Stimulated activated CD8-positive, alpha-beta memory T cell treated with anti-CD3 and anti-CD28 coated beads, Interleukin-15, amount 100 ng/mL, for 4 hours (primary cell): ENCODE results near the gene ARHGAP4.

Experiments
- DNase-seq, 2 donors: peaks; one replicate each; pipeline ENCODE4 v3.0.0-alpha.2; 2020; ENCODE audit warnings: low read depth in 2 of 2

ARHGAP4 gene

DNA sequence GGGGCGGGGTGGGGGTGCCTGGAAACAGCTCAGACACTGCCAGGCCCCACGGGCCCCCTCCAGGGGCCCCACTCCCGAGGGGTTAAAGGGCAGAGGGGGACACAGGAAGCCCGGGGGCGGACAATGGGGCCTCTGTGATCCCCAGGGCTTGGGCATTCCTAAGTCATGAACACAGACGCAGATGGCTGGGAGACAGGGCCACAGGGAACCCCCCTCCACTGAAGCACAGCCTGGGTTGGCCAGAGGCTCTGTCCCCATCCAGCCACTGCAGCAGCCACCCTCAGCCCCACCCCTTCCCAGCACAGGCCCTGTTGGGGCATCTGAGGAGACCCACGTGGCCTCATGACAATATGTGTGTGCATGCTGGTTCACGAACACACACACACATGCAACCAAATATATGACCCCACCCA, 44.0 kb downstream of the ARHGAP4 start:
- no peak for DNase-seq

DNA sequence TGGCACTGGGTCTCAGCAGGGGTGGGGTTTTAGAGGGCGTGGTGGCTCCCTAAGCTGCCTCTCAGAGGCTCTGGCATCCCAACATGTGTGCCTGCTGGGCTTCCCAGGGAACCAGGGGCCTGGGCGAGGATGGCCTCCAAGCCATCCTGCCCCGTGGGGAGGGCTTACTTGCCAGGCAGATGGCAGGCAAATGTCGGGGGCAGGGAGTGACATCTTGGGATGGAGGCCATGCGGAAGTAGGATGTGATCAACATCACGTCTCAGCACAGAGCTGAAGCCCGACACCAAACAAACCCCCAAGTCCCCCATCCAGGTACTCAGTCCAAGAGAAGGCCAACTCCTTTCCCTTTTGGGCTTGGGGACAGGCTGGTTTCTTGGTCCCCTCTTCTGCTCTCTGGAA, 44.8 kb downstream of the ARHGAP4 start:
- DNase-seq: no peak

DNA sequence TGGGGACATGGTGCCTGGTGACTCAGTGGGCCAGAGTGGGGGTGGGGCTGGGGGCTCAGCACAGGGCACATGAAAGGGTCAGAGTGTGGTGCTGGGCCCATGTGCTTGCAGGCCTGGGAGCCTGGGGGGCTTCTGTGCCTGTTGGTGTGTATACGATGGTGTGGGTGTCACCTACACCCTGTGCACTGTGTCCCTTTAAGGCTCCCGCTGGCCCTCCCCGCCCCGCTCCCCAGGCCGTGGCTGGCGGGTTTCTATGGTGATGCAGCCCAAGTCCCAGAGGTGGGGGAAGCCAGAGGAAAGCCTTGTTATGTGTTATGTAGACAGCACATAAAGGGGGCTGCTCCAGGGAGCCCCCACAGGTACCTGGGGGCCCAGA, 45.6 kb downstream of the ARHGAP4 start:
- no peak for DNase-seq

DNA sequence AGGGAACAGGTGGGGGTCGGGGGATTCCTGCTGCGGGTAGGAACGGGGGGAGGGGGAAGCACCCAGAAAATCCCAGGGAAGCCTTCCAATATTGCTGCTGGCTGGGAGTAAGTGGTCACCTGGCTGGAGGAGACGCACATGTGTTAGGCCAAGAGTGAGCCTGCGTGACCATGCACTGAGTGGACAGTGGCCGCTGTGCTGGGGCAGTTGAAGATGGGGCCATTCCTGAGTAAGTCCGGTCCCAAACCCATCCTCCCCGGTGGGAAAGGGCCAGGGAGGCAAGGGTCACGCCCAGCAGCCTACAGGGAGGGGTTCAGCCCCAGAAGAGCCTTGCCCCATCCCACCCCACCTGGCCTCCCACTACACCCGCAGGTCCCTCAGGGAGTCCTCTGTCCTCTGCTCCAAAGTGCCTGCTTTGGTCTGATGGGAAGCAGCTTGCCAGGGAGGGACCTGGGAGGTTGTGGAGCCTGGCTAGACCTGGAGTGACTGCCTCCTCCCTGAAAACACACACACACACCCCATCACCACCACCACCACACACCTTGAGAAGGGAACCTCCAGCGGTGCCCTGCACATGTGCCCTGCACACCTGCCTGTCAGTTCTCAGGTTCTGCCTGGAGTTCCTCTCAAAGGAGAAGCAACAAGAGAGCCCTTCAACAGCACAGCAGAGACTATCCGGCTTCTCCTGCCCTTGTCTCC, 46.2 kb downstream of the ARHGAP4 start:
- DNase-seq: no peak

DNA sequence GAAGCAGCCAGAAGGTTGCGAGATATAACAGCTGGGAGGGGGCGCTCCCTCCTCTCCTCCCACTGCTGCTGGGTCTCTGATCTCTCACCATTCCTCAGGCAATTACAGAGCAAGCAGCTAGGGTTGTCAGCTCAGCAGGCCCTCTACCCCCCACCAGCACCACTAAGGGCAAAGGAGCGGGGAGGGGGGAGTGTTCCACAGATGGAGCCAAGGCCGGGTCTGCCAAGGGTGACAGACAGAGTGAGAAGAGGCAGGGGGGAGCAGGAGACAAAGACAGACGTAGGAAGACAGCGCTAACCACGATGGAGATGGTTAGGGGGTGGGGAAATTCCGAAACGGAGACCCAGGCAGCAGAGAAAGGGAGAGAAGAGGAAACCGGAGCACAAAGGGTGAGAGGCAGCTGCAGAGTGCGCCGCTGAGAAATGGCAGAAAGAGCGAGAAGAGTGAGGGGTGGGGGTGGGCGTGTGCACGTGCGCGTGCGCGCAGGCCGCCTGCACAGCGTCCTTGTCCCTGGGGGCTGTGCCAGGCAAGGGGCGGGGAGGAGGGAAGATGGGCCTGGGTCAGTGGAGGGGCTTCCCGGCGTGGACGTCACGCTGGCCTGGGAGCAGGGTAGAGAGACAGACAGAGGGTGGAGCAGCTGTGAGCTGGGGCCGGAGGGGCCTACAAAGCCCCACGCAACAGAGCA, 47.0 kb downstream of the ARHGAP4 start:
- no peak for DNase-seq

DNA sequence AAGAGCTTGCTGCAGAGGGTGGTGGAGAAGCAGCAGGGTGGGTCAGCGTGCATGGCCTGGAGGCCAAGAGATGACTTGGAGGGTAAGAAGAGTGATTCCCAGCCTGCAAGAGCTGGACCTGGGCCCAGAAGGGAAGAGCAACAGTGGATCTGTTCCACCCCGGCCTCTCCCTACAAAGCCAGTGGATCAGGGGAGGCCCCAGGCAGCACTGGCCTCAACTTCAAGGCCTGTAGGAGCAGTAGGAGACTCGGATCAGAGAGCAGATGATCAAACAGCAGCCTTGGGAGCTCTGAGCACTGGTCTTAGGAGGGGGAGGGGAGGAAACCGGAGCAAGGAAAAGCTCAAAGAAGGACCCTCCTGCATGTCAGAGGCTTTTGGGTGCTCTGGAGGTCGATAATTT, 47.7 kb downstream of the ARHGAP4 start:
- DNase-seq: no peak

DNA sequence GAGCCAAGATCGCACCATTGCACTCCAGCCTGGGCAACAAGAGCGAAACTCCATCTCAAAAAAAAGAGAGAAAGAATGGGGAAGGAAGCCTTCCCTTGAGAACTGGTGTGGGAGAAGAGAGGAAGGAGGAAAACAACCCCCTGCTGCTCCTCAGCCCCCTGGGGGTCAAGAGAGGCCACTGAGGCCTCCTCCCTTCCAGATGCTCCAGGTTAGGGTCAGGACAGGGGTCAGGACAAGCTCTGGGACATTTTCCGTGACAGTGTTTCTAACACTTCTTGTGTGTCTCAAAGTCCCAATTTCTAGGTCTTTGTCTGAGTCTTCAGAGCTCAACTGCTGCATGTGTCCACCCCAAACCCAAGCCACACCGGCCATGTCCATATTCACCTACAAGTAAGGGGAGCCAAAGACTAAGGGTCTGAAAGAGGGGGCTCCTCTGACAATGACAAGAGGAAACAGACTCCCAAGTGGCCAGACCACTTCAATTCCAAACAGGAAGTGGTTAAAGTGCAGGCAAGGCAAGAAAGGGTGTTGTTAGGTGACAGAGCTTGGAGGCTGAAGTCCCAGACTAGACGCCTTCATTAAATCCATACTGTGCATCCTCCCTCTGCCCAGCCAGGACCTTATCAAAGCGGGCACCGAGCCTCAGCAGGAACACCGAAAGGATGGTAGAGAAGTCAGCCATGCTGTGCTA, 48.3 kb downstream of the ARHGAP4 start:
- no peak for DNase-seq

DNA sequence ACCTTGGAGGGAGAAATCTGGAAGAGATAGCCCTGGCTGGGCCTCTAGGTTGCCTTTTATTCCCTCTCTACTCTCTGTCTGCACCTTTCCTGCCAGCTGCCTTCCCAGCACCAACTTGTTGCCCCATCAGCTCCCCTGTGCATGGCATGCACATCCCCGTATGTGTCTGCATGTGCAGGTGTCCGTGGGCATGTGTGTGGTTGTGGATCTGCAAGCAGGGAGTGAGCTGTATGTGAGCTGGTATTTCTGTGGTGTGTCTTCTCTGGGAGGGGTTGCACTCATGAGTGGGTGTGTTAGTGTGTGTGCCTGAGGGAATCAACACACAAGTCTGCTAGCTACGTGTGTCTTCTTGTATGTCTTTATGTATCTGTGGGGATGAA, 50.0 kb downstream of the ARHGAP4 start:
- DNase-seq: no peak

DNA sequence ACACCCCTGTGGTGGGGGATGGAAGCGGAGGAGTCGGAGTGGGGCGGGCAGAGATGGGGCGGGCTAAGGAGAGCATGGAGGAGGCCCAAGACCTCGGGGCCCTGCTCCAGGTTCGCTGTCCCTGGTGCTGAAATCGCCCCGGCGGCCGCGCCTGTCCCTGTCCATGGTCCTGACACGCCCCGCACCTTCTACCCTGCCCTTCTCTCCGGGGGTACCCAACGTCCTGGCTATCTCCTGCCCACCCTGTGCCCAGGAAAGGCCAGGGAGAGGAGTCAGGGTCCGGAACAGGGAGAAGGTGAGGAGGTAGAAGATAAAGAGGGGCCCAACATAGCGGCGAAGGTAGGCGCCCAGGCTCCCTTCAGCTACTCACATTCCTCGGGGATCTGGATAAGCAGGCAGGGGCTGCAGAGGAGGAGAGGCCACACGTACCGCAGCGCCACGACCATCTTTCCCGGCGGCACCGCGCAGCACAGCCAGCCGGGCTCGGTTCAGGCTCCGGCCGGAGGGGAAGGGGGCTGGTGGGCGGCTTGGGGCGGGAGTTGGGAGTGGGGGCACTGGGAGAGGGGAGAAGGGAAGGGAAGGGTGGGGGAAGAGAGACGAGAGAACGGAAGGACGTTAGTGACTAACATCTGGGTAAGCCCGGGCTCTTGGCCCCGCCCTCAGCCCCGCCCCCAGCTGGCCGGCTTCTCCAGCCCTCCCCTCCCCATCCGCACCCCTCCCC, 50.5 kb downstream of the ARHGAP4 start:
- DNase-seq: peak in 1 of 2 donors; percentile 13

DNA sequence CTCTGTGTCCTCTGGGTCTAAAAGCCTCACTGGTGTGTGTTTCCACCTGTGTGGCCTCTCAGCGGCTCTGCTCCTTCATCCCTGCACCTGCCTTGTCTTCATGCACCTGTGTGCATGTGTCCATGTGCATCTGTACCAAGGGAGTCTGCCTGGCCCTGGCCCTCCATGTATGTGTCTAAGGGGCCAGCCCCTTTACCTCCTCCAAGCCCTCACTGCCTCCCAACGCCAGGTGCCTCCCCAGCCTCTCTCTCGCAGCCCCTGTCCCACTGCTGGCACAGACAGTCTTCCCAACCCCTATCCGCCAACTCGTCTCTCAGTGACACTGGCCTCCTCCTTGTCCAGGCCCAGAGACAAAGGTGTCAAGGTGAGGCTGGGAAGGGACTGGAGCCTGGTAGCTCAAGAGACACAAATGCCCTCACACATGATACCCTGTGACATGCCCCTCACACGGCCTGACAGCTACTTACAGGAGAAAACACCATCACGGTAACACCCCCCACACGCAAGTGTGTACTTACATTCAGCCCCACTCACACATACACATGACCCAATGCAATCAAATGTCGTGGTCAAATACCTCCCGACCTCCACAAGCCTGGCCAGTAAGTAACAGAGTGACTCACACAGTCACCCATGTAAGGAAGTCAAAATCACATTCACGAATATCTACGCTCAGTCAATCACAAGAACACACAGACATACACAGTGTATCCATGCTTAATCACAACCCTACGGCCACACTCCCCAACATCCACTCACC, 51.5 kb downstream of the ARHGAP4 start:
- no peak for DNase-seq

DNA sequence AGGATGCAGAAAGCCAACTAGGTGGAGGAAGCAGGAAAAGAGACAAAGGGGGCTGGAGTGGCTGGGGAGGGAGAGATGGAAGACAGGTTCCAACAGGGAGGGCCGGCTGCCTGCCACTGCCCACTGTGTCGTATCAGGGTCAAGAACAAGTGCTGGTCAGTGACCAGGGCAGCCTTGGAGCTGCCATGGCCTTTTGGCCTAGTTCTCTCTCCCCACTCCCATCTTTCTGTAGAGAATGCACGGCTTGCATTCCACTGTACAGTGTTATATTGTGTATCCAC, 52.0 kb downstream of the ARHGAP4 start:
- DNase-seq: no peak

DNA sequence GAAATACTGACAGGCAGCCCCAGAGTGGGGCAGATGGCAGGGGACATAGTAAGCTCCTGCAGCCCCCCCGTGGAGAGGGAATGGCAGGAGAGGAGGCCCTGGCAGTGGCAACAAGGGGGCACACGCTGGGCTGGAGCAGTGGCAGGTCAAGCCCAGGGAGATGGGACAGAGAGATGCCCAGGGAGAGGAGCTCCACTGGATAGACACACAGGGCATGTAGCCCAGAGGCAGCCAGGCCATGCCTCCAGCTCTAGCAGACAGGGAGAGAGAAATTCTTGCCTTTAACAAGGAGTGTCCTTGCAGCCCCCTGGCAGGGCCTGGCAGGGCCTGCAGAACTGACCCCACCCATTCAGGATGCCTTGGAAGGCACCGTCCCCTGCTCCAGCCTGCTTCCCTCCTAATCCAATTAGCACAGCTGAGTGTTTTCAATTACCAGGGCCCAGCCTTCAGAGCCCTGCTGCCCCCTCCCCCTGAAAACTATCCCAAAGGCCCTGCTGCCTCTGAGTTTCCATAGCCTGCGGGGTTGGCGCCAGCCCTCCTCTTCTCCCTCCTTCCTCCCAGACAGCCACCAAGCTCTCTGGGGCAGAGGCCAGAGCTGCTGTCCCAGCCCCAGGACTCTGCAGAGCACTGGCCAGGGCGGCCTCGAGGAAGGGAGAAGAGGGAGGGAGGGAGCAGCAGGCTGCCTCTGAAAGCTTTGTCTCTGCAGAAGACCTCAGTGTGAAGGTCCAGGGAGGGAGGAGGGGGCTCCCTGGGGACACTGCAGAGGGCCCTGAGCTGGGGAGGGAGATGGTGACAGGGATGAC, 52.6 kb downstream of the ARHGAP4 start:
- no peak for DNase-seq

DNA sequence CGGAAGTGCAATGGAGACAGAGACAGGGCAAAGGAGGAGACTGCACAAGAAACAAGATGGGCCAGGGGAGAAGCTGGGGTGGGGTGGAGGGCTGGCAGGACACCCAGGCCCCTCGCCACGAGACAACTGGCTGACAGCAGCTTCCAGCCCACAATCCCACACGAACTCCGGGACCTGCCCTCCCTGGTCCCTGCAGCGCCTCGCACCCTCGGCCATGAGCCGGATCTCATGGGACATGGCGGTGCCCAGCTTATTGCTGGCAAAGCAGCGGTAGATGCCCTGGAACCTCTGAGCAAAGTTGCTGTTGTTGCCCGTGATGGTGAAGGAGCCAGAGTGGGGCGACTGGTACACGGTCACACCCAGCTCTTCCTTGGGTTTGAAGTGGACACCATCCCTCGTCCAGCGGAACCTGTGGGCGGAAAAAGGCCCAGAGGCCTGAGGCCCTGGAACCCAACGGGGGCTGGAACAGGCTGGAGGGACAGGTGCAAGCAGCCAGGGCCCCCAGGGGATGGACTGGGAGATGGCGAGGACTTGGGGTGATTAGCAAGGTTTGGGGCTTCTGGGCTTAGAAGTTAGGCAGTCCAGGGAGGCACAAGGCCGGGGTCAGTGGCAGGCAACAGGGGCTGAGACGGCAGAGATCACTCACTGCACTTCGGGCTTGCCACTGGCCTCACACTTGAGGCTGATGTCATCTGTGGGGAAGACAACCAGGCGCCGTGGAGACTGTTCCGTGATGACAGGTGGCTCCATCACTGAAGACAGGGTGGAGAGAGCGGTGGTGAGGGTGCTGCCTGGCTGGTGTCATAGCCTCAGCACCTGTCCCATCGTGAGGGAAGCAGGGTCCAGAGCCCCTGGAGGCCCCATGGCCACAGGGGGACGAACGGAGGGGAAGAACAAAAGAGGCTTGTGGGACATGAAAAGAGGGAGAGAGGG, 53.9 kb downstream of the ARHGAP4 start:
- DNase-seq: no peak

DNA sequence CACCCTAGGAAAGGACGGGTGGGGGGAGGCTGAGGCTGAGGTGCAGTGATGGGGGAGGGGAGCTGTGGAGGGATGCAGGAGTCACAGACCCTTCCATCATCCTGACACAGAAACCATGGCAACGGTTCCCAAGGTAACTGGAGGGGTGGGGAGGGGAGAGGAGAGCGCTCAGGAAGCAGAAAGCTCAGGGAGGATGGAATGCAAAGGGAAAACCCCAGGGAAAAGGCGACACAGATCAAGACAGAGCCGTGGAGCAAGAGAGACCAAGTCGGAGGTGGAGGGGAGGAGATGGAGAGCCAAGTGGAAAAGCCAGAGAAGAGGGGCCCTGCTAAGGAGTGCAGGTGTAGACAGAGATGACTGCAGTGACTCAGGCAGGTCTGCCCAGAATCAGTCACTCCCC, 54.6 kb downstream of the ARHGAP4 start:
- no peak for DNase-seq

DNA sequence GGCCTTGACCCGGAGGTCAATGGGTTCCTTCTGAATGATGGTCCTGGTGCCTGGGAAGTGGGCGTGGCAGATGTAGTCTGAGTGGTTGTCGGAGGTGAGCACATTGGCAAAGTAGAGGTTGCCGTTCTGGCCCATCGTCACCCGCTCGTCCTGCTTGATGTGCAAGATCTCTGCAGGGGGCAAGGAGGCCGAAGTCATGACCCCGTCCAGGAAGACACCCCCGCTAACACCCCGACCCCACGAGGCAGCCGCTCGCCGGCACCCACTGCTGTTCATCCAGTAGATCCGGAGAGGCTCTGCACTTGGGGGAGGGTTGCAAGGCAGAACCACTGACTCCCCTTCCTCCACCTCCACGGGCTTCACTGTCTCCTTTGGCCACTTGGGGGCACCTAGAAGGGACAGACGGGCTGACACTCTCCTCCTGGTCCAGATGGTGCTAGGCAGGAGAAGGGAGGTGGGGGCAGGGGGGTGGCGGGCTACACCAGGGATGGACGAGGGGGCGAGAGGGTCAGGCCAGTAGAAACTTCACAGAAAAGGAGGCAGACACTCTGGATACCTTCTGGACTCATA, 55.2 kb downstream of the ARHGAP4 start:
- no peak for DNase-seq

DNA sequence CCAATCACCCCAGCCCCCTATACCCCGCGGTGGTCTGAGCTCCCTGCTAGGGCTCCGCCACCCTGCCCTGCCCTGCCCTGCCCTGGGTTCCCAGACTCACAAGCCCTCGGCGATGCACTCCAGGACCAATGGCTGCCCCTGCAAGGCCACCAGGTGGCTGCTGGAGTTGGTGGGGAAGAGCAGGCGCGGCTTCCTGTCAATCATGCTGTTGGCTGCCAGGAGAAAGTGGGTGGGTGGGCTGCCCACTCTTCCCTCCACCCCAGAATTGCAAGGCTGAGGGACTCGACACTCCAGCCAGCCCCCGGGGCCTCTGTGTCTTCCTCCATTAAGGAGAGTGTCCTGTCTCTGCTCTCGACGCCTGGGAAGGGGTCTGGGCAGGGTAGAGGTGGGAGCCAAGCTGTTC, 55.8 kb downstream of the ARHGAP4 start:
- DNase-seq: no peak

DNA sequence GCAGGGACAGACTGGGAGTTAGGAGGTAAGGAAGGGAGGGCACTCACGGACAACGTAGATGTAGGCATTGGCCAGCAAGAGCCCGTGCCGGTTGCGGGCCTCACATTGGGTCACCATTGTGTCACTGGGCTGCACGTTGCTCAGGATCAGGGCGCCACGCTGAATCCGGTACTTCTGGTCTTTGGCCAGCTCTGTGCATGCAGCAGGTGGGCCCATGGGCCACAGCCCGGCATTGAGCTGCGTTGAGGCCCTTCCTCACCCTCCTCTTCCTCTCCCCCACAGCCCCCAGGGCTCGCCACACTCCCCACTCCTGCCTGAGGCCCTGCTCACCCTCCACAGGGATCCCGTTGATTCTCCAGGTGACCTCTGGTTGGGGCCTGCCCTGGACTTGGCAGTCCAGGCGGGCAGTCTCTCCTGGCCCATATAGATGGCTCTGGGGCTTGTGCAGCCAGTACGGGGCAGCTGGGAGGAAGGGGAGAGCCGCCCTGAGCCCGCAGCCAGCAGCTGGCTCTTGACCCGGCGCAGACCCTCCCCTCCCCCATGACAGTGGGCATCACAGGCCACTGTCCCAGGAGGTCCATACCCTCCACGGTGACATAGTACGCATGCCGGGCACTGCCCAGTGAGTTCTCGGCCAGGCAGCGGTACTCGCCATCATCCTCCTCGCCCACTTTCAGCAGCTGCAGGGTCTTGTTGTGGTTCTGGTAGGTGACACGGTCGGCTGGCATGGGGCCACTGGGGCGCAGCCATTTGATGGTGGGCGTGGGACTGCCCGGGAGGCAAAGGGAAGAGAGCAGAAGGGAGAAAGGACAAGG, 56.4 kb downstream of the ARHGAP4 start:
- no peak for DNase-seq

DNA sequence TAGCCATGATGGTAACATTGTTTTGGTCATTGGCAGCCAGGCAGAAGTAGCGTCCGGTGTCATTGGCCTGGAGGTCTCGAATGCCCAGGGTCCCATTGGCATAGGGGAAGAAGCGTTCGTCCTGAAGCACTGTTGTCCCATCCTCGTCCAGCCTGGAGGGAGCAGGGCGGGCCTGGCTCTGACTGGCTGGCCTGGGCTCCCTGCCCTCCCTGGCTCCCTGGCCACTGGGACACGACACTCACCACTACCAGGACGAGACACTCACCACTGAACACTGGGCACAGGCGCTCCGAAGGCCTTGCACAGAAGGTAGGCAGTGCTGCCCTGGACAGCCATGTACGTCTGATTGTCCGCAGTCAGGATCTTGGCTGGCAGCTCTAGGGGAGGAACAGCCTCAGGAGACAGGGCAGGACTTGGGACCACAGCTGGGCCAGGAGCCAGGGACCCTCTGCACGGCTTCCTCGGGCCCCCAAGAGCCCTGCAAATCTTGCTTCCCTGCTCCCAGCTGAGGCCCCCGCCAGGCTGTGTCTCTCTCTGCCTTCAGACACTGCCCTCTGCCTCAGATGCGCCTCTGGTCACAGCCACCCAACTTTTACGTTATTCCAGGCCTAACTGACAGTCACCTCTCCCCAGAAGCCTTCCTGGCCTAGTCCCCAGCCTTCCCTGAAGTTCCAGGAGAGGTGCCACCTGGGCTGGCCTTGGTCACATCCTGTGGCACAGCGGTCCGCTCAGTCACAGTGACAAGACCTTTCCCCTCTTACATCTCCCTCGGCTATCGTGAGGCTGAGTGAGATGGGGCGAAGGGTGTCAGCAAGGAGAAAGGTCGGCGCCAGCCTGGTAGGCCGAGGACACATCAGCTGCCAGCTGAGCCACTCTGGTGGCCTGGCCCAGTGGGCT, 57.2 kb downstream of the ARHGAP4 start:
- DNase-seq: no peak
